C4-2B (cell line): Measurements from ENCODE around the gene CAMTA1.

ENCODE experiments used
- H3K27ac ChIP-seq: fragments of 450-650 bp; 2 replicates; pipeline ENCODE4 v1.5.1; 2017
- ZFX ChIP-seq: fragments of 450-650 bp; IDR thresholded peaks from 2 replicates; pipeline ENCODE4 v1.6.1; 2017
- TF ChIP-seq, protein P1 (sequence below): fragments of 450-650 bp; conservative IDR thresholded peaks from 2 replicates; pipeline ENCODE4 v1.5.1; 2017; ENCODE audit warnings: mild to moderate bottlenecking

CAMTA1 gene

DNA sequence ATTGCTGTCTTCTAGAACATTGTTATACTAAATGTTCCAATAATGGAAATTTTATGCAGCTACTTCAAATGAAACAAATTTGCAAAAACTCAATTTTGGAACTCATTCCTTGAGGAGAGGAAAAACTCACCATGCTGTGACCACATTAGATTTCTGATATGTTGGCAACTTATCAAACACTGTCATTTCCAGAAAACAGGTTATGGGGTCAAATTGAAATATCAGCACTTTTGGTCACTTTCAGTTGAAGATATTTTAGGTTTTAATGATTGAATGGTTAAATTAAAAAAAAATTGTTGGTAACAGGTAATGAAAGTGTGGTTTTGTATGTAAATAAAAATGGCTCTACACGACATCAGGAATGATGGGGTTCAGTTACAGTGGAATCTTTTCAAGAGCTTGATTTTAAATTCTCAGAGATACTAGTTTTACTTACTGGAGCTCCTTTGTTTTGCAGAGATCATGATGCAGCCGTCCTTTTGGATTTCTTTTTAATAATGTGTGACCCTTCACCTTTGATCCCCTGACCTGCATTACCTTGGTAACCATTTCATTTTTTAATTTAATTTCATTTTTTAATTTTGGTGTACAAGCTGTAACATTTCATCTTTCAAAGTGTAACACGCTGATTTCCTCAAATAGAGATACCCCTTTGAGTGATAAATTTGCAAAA is 86.2 kb downstream of the CAMTA1 start:
- H3K27ac ChIP-seq = no peak overlapping the region

DNA sequence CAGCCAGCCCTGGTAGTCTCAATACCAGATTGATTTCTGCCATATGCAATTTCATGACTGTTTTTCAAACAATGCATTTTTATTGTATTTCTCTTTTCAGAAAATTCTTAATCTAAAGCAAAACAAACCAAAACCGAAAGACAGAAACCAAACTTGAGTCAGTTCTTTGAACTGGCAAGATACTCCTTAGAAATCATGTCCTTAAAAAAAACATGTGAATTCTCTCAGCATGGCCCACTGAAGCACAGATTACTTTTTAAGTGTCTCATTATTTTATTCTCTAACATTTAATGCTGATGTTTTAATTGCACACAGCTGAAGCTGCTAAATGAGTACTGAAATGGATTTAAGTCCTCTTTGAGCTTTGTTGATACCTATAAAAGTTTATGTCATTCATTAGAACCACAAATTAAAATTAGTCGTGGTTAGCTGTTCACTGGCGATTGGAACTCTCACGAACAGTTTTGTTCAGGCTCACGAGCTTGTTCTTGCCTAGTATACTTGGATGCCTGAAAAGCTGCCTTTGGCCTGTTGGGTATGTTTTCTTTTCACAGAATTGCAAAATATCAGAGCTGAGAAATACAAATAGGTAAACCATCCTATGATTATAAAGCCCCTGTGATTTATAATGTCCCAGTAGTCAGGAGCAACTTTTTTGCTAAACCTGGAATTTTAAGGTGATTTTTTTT is 87.5 kb downstream of the CAMTA1 start:
- TF ChIP-seq ZFX = no peak
- TF ChIP-seq, protein P1, sequence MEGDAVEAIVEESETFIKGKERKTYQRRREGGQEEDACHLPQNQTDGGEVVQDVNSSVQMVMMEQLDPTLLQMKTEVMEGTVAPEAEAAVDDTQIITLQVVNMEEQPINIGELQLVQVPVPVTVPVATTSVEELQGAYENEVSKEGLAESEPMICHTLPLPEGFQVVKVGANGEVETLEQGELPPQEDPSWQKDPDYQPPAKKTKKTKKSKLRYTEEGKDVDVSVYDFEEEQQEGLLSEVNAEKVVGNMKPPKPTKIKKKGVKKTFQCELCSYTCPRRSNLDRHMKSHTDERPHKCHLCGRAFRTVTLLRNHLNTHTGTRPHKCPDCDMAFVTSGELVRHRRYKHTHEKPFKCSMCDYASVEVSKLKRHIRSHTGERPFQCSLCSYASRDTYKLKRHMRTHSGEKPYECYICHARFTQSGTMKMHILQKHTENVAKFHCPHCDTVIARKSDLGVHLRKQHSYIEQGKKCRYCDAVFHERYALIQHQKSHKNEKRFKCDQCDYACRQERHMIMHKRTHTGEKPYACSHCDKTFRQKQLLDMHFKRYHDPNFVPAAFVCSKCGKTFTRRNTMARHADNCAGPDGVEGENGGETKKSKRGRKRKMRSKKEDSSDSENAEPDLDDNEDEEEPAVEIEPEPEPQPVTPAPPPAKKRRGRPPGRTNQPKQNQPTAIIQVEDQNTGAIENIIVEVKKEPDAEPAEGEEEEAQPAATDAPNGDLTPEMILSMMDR = no peak
- no peak overlapping the region for H3K27ac ChIP-seq

More for the DNA sequence above, 86.2 kb downstream of the CAMTA1 start:
- TF ChIP-seq, protein P1 = no peak
- no peak for TF ChIP-seq ZFX

DNA sequence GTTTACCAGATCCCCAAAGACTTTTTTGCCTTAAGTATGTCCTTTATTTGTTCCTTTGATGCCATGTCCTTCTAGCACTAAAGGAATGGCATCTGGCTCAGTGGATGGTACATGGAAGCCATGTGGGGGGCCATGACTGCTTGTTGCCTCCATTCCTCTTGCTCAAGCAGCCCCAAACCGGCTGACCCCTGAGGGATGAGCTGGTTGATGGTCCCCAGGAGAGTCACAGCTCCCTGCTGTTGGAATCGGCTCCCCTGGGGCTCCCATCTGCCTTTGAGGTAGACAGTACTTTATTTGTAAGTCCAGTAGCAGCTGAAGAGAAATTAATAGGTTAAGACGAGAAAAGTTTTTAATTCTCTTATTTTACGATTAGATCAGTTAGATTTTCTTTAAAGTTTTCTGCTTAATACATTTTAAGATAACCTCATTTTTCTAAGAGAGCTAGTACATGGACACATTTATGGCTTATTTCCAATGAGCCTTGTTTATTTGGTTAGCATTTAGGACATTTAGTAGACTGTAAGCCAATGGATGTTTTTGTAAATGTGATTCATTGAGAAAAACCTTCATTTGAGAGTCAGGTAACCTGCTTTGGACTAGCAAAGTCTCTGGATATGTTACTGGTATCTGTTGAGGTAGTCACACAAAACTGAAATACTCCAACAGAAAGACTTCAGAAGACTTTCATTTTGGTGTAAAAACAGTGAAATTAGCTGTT is 88.2 kb downstream of the CAMTA1 start:
- H3K27ac ChIP-seq = no peak overlapping the region
- TF ChIP-seq, protein P1 = no peak
- TF ChIP-seq ZFX = no peak

DNA sequence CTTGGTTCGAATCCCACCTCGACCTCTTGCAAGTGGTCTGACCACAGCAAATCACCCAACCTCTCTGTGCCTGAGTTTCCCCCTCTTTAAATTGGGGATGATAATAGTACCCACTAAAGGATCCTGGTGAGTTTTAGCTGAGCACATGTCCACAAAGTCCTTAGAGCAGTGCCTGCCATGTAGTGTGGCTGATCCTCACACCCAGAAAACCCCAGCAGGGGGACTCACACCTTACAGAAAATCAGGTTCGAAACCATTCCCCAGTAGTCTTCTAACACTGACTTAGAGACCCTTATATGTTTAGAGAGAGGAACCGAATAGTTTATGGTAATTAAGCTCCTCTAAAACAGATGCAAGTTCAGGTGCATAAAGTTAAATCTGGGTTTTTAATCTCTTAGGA is 89.0 kb downstream of the CAMTA1 start:
- no peak overlapping the region for H3K27ac ChIP-seq
- no peak for TF ChIP-seq ZFX
- TF ChIP-seq, protein P1 = no peak

DNA sequence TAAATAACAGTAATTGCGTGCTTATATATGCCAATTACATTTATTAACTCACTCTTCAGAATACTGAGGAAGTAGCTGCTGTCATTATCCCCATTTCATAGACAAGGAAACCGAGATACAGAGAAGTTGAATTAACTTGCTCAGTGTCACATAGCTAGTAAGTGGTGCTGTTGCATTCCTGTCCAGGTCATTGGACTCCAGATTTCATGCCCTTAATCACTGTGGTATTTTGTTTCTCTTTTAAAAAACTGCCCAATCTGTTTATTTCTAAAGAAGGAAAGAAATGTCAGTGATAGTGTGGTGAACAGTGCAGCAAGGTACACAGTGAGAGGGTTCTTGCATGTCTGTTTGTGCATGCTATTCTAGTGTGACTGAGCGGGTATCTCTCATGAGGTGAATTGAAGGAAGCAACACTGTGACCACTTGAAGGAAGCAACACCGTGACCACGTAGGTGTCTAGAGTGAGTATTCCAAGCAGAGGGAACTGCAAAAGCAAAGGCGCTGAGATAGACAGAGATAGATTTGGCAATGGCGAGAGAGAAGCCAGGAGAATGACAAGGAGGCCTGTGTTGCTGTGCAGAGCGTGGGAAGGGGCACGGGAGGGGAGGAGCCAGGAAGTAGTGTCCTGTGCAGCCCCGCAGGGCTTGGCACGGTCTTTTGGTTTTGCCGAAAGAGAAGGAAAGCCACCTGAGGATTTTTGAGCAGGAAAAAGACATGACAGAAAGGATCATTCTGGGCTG is 95.9 kb downstream of the CAMTA1 start:
- no peak overlapping the region for H3K27ac ChIP-seq
- TF ChIP-seq, protein P1 = no peak
- no peak for TF ChIP-seq ZFX

DNA sequence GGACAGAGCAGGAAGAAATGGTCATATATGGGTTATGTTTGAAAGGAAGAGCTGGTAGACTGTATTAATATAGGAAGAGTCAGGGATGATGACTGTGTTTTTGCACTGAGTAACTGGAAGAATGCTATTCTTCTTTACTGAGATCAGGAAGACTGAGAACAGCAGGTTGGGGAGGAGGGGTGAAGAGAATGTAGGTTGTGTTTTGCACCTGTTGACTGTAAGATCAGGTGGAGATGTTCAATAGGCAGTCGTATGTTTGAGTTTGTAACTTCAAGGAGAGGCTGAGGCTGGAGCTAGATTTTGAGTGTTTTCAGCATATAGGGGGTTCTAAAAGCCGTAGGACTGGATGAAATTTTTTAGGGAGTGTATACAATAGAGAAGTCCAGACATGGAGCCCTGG is 97.2 kb downstream of the CAMTA1 start:
- no peak overlapping the region for H3K27ac ChIP-seq
- TF ChIP-seq, protein P1 = no peak
- no peak for TF ChIP-seq ZFX
